GM19025 (cell line): ENCODE measurements around the gene RASGRP1.
A peak's percentile ranks its signal among the peaks of the same experiment; 100 is the strongest.

Source experiments
- ATAC-seq: cut with Tn5 transposase; IDR thresholded peaks from one replicate; pipeline ENCODE4 v1.9.1; 2021; ENCODE audit warnings: mild to moderate bottlenecking, low read depth, moderate library complexity; ENCODE audit not compliant: unreplicated experiment

The RASGRP1 gene

GRCh38 chr15:38576837-38577236 lies 12.2 kb upstream of the RASGRP1 start:
- no peak for ATAC-seq

- no peak for ATAC-seq
These were observed 11.6 kb upstream of the RASGRP1 start for GRCh38 chr15:38576261-38576660.

- ATAC-seq: no peak
These were observed 665 bp upstream of the RASGRP1 start for GRCh38 chr15:38565287-38565670.

- peak; percentile 61 for ATAC-seq
These were observed 693 bp downstream of the RASGRP1 start for GRCh38 chr15:38563723-38564519.

- no peak for ATAC-seq
These were observed 2.3 kb downstream of the RASGRP1 start for GRCh38 chr15:38562278-38562677.

GRCh38 chr15:38560456-38560926 lies 4.1 kb downstream of the RASGRP1 start:
- ATAC-seq: no peak

- ATAC-seq: no peak
These were observed 4.8 kb downstream of the RASGRP1 start for GRCh38 chr15:38559636-38560307.

- no peak for ATAC-seq
These were observed 5.5 kb downstream of the RASGRP1 start for GRCh38 chr15:38559131-38559530.

GRCh38 chr15:38558372-38559059 lies 6.1 kb downstream of the RASGRP1 start:
- ATAC-seq: no peak

- no peak for ATAC-seq
These were observed 6.7 kb downstream of the RASGRP1 start for GRCh38 chr15:38557921-38558320.

GRCh38 chr15:38555686-38556334 lies 8.8 kb downstream of the RASGRP1 start:
- ATAC-seq: no peak

- peak; percentile 78 for ATAC-seq
These were observed 10.3 kb downstream of the RASGRP1 start for GRCh38 chr15:38554354-38554753.

- ATAC-seq: no peak
These were observed 11.5 kb downstream of the RASGRP1 start for GRCh38 chr15:38553071-38553470.

- no peak for ATAC-seq
These were observed 12.6 kb downstream of the RASGRP1 start for GRCh38 chr15:38551720-38552648.

GRCh38 chr15:38549222-38549621 lies 15.4 kb downstream of the RASGRP1 start:
- ATAC-seq: no peak

- no peak for ATAC-seq
These were observed 17.2 kb downstream of the RASGRP1 start for GRCh38 chr15:38547255-38547997.

- no peak for ATAC-seq
These were observed 19.4 kb downstream of the RASGRP1 start for GRCh38 chr15:38545179-38545578.

- no peak for ATAC-seq
These were observed 23.6 kb downstream of the RASGRP1 start for GRCh38 chr15:38541026-38541425.

- no peak for ATAC-seq
These were observed 24.1 kb downstream of the RASGRP1 start for GRCh38 chr15:38540510-38540909.
